Mucosa of rectum (tissue), 2 donors: ENCODE results near the gene GPRIN1.
"Not testable (repeated sequence)": the region's sequence is repeated elsewhere in the genome, so short reads cannot be mapped to it uniquely, and the experiment has no call there.

Experiments used
- H3K27ac ChIP-seq, 2 donors: one replicate each; pipeline ENCODE4 v1.7.0; 2013; ENCODE audit warnings: inconsistent platforms in 2 of 2, low read depth in 2 of 2, low read length in 2 of 2
- H3K27me3 ChIP-seq, 2 donors: one replicate each; pipeline ENCODE4 v1.7.0; 2013; ENCODE audit warnings: low read length in 2 of 2; ENCODE audit not compliant: control insufficient read depth in 2 of 2, insufficient read depth in 2 of 2
- H3K36me3 ChIP-seq, 2 donors: one replicate each; pipeline ENCODE4 v1.7.0; 2013; ENCODE audit warnings: low read length in 2 of 2; ENCODE audit not compliant: control insufficient read depth in 2 of 2, insufficient read depth in 2 of 2
- H3K4me1 ChIP-seq, 2 donors: one replicate each; pipeline ENCODE4 v1.7.0; 2013; ENCODE audit warnings: low read length in 2 of 2, mild to moderate bottlenecking in 1 of 2; ENCODE audit not compliant: control insufficient read depth in 2 of 2, insufficient read depth in 2 of 2
- H3K4me3 ChIP-seq, 2 donors: one replicate each; pipeline ENCODE4 v1.7.0; 2013; ENCODE audit warnings: low read length in 2 of 2
- H3K9ac ChIP-seq, 2 donors: one replicate each; pipeline ENCODE4 v1.7.0; 2013; ENCODE audit warnings: low read length in 2 of 2, low read depth in 1 of 2, mild to moderate bottlenecking in 1 of 2
- H3K9me3 ChIP-seq, 2 donors: one replicate each; pipeline ENCODE4 v1.7.0; 2013; ENCODE audit warnings: low read length in 2 of 2; ENCODE audit not compliant: control insufficient read depth in 2 of 2
- donor health status: healthy.
- donor health status: Normal muscosa, but diverticular disease.

Gene GPRIN1

DNA sequence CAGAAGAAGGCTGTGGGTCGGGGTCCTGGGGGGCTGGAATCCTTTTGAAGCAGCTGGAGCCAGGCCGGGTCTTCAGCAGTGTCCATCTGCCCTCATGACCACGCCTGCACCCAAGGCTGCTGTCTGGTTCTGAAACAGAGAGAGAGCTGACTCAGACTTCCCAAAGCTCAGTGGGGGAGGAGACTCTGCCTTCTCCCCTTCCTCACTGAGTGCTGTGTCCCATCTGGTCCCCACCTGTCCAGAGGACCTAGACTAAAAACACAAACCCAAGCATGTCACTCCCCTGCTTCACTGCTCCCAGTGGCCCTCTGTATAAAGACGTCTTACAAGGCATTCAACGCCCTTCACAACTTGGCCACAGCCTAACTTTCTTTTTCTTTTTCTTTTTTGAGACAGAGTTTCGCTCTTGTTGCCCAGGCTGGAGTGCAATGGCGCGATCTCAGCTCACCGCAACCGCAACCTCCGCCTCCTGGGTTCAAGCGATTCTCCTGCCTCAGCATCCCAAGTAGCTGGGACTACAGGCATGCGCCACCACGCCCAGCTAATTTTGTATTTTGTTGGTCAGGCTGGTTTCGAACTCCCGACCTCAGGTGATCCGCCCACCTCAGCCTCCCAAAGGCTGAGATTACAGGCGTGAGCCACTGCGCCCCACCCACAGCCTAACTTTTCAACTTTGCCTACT lies 10.1 kb downstream of the GPRIN1 start:
- not testable (repeated sequence) for H3K4me1 ChIP-seq, H3K9ac ChIP-seq, H3K27ac ChIP-seq, H3K27me3 ChIP-seq, H3K9me3 ChIP-seq, H3K4me3 ChIP-seq, H3K36me3 ChIP-seq

DNA sequence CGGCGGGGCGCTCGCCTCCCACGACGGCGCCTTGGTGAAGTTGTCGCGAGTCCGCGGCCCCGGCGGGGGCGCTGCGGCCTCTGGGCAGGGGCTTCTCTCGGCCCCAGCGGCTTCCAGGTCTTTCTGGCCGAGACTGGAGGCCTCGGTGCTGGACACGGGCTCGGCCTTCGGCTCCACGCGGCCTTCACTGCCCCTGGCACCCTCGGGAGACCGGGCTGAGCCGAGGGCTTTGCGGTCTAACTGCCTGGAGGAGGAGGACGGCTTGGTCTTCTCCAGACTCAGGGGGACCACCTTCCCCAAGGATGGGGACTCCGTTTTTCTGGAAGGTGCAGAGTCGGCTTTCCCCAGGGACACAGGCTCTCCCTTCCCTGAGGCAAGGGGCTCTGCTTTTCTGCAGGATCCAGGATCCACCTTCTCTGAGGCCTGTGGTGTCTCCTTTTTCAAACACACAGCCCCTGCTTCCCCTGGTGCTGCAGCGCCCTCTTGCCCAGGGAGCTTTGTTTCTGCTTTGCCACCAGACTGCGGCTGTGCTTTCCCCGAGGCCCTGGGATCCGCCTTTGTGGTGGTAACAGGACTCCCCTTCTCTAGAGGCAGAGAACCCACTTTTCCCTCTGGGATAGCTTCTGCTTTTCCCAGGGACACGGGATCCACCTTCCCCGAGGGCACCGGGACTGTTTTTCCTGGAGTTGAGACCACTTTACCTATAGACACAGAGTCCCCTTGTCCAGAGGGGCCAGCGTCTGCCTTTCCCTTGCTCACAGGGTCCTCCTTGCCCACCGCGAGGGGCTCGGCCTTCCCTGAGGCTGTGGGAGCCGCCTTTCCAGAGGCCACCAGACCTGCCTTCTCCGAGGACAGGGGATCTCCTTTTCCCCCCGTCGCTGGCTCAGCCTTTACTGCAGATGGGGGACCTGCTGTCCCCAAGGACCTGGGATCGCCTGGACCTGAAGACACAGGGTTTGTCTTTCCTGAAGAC lies 12.3 kb downstream of the GPRIN1 start:
- Histone ChIP-seq H3K4me3 (peak overlapping the region in 1 of 2 donors; percentile 47), H3K27me3 (no peaks in the 10 kb centered on the region)

DNA sequence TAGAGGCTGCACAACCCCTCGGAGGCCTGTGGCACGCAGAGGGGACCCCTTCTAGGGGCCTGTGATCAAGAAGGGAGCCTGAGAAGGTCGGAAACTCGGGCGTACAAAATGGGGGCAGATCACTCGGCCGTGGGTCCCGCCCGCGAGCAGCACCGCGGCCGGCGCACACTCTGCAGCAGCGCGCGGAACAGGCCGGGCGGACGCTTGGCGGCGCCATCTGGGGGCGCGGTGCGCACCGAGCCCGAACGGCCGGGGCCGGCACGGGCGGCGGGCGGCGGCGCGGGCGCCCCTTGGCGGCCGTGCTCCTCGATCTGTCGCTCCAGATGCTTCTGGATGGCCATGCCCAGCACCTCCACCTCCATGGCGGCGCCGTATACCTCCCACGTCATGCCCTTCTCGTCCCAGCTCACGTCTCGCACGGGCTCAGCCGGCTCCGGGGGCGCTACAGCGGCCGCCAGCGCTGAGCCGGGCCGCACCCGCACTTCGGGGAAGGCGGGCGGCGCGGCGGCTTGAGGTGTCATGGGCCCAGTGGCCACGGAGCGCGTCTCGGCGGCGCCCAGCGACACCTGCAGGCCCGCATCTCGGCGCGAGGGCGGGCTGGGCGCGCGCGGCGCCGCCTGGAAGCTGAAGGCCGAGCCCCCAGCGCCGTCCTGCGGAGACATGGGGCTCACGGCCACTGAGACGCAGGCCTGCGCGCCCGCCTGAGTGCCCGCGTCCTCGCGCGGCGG lies 13.1 kb downstream of the GPRIN1 start:
- no peaks in the 10 kb centered on the region for H3K27me3 ChIP-seq
- no peak overlapping the region for H3K27ac ChIP-seq
- peak overlapping the region in 1 of 2 donors; percentile 27 for H3K9ac ChIP-seq
- peaks cover 3 to 5% of the 10 kb centered on the region in 2 donors for H3K4me1 ChIP-seq
- H3K36me3 ChIP-seq: peaks cover 2% of the 10 kb centered on the region in 2 donors
- H3K4me3 ChIP-seq: peak overlapping the region; percentile 47 to 48
- no peaks in the 10 kb centered on the region for H3K9me3 ChIP-seq

More for the DNA sequence above, 12.3 kb downstream of the GPRIN1 start:
- H3K4me1 ChIP-seq: peaks cover 3 to 5% of the 10 kb centered on the region in 2 donors
- peak overlapping the region in 1 of 2 donors; percentile 27 for H3K9ac ChIP-seq
- no peaks in the 10 kb centered on the region for H3K9me3 ChIP-seq
- H3K27ac ChIP-seq: no peak overlapping the region
- H3K36me3 ChIP-seq: no peaks in the 10 kb centered on the region

DNA sequence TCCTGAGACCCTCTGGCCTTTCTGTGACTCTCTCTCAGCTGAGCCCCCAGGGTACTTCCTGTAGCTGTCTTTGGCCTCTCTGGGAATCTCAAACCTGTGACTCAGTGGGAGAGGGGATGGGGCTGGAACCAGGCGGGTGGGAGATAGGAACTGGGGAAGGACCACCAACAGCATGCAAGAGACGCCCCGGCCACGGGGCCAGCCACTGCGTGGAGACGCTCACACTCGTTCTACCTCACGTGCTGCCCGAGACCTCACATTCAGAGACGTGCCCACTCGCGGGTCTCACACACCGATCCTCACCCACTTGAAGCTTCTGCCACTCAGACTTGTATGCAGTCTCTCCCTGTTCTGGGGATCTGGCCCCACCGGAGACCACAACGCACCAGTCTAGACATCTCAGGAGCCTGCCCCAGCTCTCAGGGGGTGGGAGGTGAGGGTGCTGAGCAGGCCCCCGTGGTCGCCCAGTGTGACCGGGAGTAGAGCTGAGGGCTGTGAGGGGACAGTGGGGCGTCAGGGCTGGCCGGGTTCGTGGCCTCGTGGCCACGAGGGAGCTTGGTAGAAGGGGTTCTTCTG lies 13.8 kb downstream of the GPRIN1 start:
- Histone ChIP-seq H3K4me1 (peaks cover 3 to 5% of the 10 kb centered on the region in 2 donors), H3K36me3 (peaks cover 2 to 4% of the 10 kb centered on the region in 2 donors), H3K27me3 (no peaks in the 10 kb centered on the region), H3K4me3 (peak overlapping the region; percentile 38 to 47), H3K9me3 (no peaks in the 10 kb centered on the region), H3K9ac (peak overlapping the region in 1 of 2 donors; percentile 18), H3K27ac (no peak overlapping the region)

DNA sequence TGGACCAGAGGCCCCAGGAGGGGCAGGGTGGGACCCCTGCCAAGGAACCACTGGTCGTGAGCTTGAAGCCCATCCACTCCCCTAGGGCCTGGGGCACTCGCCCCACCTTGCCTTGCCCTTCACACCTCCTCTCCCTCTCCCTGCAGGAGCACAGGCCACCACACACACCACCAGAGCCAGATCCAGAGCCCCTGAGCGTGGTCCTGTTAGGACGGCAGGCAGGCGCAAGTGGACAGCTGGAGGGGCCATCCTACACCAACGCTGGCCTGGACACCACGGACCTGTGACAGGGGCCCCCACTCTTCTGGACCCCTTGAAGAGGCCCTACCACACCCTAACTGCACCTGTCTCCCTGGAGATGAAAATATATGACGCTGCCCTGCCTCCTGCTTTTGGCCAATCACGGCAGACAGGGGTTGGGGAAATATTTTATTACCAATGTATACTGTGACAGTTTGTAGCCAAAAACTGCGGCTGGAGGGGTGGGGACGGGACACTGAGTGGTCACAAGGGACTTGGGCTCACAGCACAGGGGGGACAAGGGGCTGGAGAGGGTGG lies 14.5 kb downstream of the GPRIN1 start:
- Histone ChIP-seq H3K9ac (no peak overlapping the region), H3K36me3 (peaks cover 2 to 4% of the 10 kb centered on the region in 2 donors), H3K4me3 (no peak overlapping the region), H3K27me3 (no peaks in the 10 kb centered on the region), H3K9me3 (no peaks in the 10 kb centered on the region), H3K4me1 (peaks cover 3 to 5% of the 10 kb centered on the region in 2 donors), H3K27ac (no peak overlapping the region)

DNA sequence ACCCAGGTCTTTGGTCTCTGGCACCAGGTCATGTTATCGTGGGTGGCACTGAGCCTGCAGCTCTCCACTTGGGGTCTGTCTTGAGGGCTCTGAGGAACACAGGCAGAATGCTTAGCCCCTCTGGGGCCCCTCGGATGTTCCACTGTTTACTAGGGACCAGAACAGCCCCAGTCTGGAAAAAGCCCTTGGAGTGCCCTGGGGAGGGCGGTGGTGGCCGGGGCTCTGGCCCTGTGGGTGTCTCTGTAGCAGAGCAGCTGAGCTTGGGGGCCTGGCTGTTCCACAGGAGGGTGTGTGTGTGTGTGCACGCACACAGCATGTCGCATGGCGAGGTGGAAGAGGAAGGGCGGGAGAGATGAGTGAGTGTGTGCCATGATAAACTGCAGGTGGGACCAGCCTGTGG lies 15.4 kb downstream of the GPRIN1 start:
- peaks cover 3 to 5% of the 10 kb centered on the region in 2 donors for H3K4me1 ChIP-seq
- H3K27me3 ChIP-seq: no peaks in the 10 kb centered on the region
- no peak overlapping the region for H3K27ac ChIP-seq
- no peaks in the 10 kb centered on the region for H3K9me3 ChIP-seq
- H3K4me3 ChIP-seq: no peak overlapping the region
- H3K9ac ChIP-seq: no peak overlapping the region
- peaks cover 2 to 4% of the 10 kb centered on the region in 2 donors for H3K36me3 ChIP-seq

DNA sequence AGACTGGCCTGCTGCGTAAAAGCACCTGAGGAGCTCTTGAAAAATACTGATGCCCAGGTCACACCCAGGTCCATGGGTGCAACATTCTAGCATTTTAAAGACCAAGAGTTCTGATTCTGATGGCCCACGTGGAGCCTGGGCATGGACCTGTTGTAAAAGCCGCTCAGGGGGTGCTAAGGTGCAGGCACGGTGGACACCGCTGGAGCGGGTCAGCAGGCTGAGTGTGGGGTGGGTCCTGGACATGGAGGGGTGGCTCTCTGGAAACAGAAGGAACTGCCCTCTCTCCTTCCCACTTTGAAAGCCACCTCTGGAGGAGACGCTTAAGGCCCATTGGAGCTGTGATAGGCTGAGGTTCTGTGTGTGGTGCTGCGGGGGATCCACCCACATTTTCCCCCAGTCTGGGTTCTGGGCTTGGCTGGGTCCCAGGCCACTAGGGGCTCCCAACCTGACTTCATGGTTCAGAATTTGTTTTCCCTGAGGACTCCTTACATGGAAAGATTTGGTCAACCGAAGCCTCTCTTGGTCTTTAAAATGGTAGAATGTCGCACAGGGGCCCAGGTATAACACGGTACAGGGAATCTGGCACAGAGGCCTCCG lies 16.6 kb downstream of the GPRIN1 start:
- peaks cover 2 to 4% of the 10 kb centered on the region in 2 donors for H3K36me3 ChIP-seq
- no peaks in the 10 kb centered on the region for H3K27me3 ChIP-seq

DNA sequence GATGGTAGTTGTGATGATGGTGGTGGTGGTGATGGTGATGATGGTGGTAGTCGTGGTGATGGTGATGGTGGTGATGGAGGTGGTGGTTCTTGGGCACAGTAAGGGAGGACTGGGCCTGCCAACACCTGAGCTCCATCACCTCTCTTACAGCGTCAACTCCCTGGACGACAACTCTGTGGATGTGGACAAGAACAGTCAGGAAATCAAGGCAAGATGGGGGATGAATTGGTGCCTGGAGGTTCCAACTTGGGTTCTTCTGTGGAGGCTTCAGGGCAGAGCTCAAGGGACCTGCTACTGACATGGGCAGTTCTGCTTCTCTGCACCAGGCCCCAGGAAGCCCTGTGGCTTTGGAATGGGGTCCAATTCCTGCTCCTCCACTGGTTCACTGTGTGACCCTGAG lies 17.4 kb downstream of the GPRIN1 start:
- H3K27me3 ChIP-seq: no peaks in the 10 kb centered on the region
- peaks cover 3 to 5% of the 10 kb centered on the region in 2 donors for H3K4me1 ChIP-seq
- no peaks in the 10 kb centered on the region for H3K9me3 ChIP-seq
- no peak overlapping the region for H3K4me3 ChIP-seq
- H3K27ac ChIP-seq: no peak overlapping the region
- peaks cover 2 to 4% of the 10 kb centered on the region in 2 donors for H3K36me3 ChIP-seq
- H3K9ac ChIP-seq: no peak overlapping the region

More for the DNA sequence above, 16.6 kb downstream of the GPRIN1 start:
- H3K9ac ChIP-seq: no peak overlapping the region
- peaks cover 3 to 5% of the 10 kb centered on the region in 2 donors for H3K4me1 ChIP-seq
- no peak overlapping the region for H3K4me3 ChIP-seq
- H3K27ac ChIP-seq: no peak overlapping the region
- no peaks in the 10 kb centered on the region for H3K9me3 ChIP-seq

DNA sequence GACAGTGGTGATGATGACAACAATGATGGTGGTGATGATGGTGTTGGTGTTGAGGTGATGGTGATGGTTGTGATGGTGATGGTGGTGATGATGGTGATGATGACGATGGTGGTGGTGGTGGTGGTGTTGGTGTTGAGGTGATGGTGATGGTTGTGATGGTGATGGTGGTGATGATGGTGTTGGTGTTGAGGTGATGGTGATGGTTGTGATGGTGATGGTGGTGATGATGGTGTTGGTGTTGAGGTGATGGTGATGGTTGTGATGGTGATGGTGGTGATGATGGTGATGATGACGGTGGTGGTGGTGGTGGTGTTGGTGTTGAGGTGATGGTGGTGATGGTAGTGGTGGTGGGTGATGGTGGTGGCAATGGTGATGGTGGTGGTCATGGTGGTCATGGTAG lies 18.3 kb downstream of the GPRIN1 start:
- not testable (repeated sequence) for H3K4me3 ChIP-seq, H3K27ac ChIP-seq, H3K9me3 ChIP-seq, H3K9ac ChIP-seq, H3K36me3 ChIP-seq, H3K27me3 ChIP-seq, H3K4me1 ChIP-seq
